D341Med (cell line): ENCODE data around the gene PDIA5.
"Not testable (repeated sequence)": the region's sequence is repeated elsewhere in the genome, so short reads cannot be mapped to it uniquely, and the experiment has no call there.

ENCODE experiments used
- DNase-seq: peaks from one replicate; pipeline ENCODE4 v3.0.0; 2012; ENCODE audit warnings: low spot score

Gene PDIA5

DNA sequence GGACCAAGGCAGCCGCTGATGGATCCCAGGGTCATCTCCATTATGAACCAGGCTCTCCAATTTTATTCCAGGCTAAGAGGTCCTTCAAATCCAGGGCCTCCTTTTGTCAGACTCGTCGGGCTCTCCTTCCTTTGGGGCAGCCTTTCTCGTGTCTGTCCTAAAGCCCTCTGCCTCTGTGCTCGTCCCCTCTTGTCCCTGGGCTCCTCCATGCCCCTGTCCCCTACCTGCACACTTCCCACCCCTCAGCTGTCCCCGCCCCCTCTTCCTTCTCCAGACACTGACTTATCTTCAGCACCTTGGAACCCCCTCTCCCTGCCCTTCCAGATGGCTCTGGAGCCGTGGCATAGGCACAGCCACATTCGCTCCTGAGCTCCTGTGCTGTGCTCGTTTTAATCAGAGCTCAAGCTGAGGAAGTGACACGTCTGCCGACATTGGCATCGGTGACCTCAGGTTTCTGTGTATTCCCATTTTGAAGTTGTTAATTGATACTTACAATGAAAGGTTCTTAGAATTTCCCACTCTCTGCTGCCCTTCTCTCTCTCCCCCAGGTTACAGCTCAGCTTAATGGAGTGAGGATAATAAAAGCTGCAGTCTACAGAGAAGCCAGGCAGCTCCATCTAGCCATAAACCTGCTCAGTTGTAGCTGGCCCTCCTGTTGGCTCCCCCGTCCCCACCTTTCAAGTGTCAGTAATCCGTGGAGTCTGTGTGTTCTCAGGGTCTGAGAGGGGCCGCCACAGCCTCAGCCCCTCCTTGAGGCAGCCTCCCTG lies 83.8 kb downstream of the PDIA5 start:
- peak; percentile 61 for DNase-seq

DNA sequence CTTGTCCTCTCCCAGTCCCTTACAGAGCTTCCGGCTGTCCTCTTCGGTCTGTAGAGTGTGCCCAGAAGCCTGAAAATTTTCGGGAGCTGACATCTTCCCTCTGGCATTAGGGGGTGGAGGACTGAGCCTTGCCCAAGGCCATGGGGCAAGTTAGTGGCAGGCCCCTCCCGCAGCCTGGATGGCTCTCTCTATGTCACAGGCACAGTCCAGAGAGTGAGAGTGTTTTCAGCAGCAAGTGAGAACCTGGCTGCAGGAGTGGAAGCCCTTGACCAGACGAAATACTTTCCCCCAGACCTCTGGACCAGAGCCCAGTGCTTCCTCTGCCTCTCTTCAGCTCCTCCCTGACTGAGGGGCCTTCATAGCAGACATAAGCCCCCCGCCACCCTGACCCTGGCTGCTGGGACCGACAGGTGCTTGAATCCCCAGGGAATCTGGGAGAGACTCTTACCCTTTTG lies 84.5 kb downstream of the PDIA5 start:
- peak; percentile 65 for DNase-seq

DNA sequence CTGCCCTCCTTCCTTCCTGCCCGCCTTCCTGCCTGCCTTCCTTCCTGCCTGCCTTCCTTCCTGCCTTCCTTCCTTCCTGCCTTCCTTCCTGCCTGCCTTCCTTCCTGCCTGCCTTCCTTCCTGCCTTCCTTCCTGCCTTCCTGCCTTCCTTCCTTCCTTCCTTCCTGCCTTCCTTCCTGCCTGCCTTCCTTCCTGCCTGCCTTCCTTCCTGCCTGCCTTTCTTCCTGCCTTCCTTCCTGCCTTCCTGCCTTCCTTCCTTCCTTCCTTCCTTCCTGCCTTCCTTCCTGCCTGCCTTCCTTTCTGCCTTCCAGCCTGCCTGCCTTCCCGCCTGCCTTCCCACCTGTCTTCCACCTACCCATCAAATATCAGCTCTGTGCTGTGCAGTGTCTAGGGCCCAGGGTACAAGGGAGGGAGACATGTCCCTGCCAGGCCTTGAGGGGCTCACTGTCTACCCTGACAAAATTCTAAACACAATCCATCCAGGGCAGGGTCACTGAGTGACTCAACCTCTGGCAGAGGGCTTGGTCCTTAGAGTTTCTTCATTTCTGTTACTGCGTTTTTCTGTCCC lies 85.1 kb downstream of the PDIA5 start:
- DNase-seq = not testable (repeated sequence)

DNA sequence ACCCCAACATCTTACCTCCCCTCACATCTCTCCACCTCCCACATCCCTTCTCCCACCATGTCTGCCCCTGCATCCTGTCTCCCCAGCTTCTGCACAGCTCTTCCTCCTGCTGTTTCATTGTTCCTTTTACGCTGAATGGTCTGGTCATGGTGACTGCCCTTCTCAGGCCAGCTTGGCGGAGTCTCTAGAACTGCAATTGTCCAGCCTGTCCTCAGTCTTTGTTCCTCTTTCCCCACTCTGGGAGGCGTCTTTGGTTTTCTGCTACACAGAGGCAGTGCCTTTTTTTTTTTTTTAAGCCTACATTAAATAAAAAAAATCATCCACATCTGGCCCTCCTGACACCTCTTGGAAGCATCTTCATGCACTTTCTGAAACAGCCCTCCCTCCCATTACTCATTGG lies 85.9 kb downstream of the PDIA5 start:
- no peak for DNase-seq

DNA sequence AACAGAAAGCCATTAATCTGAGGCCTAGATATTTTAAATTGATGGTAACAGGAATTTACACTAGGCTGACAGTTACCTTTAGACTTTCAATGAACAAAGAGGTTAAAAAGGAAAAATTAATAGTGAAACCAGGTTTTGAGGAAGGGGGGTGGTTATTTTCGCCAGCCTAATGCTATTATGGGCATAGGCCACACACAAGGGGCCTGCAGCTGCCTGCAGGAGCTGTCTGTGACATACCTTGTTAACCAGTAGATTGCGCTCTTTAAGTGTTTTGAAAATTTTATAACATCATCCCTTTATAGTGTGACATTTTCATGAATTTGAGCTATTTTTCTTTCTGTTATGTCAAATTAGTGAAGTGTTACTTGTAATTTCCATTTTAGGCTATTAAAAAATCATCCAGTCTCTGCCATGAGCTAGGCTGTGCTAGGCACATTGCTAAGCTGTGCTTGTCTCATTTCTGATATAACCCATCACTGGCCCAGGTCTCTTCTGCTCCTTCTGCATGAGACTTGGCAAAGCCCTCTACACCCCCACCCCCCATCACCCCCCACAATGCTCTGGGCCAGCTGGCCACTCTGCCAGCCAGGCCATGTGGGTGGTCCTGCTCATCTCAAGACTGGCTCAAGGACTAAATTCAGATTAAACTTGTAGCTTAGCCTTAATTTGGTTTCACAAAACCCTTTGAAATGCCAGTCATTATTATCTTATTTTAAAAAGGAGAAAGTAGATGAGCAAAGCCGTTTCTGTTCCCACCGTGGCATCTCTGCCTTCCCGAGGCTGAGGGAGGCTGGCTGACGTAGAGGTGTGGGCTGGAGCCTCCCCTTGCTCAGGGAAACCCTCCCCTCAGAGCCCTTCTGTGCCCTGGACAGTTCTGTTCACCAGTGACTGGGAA lies 86.5 kb downstream of the PDIA5 start:
- DNase-seq = no peak

DNA sequence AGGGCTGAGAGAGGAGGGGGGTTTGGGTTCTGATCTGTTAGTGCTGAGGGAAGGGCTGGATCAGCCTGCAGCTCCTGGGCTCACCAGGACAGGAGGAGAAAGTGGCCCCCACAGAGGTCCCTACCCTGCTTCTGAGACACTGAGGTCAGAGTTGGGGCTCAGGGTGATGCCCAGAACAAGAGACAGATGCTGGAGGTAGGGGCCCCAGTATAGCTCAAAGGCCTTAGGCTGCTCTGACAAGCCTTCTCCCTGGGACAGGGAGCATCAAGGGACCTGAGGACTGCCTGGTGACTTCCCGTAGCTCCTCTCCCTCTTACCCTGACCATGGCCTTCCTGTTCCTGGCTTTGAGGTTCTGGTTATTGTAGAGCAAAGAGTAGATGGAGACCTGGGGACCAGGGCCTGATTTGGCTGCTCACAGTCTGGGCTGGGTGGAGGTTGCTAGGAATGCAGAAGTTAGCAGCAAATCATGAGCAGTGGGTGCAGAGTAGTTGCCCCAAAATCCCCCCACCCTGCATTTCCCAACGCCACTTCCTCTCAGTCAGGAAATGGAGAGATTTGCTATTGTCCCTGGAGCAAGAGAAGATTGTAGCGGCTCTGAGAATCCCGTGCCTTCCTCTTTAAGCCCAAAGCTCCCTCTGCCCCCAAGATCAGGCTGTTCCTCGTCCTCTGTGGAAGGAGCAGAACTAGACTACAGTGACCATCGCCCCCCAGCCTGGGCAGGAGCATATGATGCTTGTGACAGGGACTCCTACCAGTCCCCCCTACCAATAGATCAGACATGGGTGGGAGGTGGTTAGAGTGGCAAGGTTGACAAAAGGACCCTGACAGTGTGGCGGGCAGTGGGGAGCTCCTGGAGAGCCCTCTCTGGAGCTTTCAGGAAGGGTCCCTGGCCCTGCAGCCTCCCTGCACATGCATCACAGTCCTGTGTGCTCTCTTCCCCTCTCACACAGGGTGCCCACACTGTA lies 87.5 kb downstream of the PDIA5 start:
- no peak for DNase-seq

DNA sequence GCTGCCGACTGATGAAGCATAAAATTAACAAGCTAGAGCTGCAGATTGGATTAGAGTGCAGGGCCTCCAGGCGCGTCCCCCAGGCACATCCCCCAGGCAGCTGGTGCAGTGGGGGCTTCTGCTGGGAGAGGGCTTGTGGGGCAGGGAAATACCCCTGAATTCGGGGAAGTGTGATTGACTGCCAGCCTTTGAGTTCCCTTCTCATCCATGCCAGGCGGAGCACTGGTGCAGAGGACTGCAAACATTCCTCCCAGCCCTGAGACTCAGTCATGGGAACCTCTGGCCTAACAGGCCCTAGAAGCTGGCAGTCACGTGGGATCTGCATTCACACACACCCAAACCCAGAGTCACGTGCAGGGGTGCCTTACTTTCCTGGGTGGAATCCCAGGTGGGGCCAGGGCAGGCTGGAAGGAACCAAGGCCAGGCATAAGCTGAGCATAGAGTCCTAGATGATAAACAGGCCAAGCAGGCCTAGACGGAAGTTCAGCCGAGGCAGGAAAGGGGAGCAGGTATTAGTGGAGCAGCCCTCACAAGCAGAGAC lies 88.7 kb downstream of the PDIA5 start:
- DNase-seq = no peak

DNA sequence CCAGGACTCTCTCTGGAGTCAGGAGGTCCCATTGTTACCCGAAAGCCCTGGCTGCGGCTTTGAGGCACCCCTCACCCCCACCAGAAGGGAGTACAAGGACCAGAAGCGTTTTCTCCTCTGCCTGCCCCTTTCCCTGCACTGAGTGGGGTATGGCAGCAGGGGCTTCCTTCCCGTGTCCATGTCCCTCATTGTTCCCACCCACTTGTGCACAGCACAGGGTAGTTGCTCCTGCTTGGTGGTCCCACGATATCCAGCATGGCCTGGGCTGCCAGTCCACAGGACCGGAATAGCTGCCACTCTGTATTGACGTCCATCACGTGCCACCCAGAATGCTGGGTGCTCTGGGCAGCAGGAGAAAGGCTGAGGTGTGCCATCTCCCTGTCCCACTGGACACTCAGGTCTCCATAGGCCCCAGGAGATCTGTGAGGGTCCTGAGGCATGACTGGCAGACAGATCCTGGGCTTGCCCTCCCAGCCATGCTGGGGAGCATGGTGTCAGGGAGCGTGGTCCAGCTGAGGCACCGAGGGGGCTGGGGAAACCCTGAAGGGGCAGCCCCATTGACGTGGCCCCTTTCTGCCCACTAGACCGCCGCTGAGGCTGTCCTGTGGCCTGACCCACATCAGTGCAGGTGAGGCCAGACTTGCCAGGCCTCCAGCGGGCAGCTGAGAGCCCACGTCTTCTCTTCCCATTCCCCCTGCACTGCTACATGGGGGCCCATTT lies 89.6 kb downstream of the PDIA5 start:
- no peak for DNase-seq

DNA sequence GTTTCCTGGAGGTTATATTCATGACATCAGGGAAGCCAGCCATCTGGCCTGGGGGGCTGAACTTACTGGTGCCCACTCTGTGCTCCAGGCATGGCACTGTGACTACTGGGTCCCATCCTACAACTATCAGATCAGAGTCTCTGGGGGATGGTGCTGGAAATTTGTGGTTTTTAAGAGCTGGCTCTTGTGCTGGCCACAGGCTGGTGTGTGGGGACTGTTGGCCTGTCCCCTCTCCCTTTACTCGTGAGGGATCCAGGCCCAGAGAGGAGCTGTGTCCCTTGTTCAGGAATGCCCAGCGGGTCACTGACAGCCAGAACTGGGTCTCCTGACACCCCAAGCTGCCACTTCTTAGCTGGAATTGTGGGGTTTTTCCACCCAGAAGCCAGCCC lies 90.4 kb downstream of the PDIA5 start:
- no peak for DNase-seq

DNA sequence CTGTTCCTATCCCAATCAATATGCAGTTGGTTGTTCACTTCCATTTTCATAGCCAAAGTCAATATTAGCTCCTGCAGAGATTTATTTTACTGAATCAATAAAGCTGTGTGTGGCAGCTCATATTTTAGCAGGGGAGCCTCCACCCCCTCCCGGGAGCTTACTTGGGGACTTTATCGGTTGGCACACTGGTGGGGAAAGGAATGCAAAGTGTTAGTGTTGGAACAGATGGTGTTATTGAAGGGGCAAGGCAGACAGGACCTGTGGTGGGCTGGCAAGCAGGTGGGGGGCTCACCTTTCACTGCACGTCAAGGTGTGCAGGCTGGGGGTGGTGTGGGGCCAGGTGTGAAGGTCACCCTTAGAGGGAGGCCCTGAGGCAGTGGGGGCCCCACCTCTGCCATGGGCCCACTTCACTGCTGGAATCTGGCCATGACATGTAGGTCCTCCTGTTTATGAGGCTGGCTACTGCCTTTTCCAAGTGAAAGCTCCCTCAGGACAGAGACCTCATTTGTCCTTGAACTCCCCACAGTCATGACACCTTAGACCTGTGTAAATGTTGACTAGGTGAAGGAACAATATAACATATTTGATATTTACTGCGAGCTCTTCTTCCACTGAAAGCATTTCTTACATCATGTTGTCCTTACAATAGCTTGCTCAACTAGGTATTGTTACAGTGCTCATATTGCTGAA lies 90.9 kb downstream of the PDIA5 start:
- DNase-seq = no peak

DNA sequence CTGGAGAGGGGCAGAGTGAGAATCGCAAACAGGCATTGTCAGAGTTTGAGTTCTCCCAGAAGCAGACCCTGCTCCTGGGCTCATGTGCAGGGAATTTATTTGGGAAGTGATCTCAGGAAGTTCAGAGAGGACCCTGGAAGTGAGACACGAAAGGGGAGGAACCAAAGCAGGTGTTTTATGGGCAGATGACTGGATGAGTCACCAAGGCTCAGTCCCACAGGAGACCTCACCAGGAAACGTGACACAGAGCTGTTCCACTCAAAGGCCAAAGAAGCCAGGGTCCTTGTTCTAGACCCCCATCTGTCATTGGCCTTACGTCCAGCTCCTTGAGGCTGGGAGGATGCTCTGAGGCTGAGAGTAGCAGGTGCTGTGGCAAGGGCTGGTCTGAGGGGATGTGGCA lies 91.5 kb downstream of the PDIA5 start:
- no peak for DNase-seq

DNA sequence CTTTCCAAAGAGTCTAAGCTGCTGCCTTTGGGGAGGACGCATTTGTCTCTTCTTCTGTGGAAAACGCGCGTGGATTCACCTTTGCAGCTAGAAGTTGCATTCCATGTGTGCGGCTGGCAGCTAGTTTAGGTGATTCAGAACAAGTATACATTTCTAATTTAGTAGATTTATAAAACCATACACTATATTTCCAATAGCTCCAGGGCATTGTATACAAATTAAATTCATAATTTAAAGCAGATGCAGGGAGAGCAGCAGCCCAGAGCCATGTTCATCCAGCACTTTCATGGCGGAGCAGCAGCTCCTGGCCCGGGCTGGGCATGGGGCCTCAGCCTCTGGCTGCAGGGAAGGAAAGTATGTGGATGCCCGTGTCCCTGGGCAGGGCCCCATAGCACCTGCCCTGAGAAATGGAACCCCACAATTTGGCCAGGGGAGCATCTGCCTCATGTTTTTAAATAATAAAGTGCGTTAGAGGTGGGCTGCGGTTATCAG lies 92.1 kb downstream of the PDIA5 start:
- no peak for DNase-seq

DNA sequence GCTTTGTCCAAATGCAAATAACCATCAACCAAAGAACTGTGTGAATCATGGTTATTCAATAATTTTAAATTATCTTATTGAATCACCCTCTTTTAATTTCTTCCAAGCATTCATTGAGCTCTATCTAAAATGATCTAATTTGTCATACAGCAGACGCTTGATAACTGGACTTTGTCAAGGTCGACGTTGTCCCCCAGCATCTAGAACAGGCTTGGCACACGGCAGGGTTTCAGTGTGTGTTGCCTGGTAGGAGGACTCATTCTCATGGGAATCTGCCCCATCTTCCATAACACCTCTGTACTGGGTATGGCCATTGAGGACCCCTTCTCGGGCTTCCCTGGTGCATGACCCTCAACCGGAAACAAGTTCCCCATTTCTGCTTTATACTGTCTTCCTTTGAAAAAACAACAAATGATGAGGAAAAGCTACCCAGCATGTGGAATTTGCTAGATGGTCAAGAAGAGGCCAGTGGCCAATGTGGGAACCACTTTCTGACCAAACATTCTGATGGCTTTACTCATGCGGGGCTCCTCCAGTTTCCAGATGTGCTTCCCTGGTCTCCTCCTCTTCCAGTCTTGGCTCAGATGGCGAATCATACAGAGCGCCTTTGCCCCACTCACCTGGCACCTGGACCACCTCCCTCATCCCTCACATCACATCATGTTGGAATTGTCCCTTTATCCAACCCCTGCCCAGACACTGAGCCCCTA lies 93.3 kb downstream of the PDIA5 start:
- DNase-seq = no peak

DNA sequence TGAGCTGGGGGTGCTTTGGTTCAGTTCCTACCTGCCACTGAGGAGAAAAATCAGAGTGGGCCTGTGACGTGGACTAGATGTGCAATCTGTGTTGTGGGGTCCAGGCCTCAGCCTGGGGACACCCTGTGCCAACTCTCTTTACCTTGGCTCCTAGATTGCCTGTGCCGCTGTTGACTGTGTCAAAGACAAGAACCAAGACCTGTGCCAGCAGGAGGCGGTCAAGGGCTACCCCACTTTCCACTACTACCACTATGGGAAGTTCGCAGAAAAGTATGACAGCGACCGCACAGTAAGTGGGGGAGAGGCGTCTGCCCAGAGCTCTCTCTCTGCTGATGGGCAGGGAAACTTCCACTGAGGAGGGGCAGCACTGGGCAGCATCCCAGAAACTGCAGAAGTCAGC lies 94.3 kb downstream of the PDIA5 start:
- DNase-seq = no peak

DNA sequence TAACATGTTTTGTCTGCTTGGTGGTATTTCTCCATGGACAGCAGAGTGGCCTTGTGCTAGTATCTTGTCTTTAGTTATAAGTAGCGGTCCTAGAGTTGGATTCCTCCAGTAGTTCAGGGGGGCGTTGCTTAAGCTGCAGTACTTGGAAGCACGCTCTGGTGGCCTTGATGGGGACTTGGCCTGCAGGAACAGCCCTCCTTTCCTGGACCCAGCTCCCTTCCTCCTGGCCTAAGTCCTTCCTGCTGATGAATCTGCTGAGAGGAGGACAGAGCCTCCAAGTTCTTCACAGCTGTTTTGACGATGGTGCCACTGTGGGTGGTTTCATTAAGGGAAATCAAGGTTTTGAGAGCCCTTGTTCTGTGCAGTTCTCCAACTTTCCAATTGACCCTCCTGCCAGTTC lies 96.3 kb downstream of the PDIA5 start:
- no peak for DNase-seq

DNA sequence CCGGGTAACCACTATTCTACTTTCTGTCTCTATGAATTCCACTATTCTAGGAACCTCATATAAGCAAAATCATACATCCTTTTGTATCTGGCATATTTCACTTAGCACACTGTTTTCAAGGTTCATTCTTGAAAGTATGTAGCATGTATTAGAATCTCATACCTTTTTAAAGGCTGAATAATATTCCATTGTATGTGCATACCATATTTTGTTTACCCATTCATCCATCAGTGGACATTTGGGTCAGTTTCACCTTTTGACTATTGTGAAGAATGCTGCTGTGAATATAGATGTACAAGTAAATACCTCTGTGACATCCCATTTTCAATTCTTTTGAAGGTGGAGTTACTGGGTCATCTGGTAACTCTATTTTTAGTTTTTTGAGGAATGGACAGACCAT lies 98.3 kb downstream of the PDIA5 start:
- DNase-seq = no peak

DNA sequence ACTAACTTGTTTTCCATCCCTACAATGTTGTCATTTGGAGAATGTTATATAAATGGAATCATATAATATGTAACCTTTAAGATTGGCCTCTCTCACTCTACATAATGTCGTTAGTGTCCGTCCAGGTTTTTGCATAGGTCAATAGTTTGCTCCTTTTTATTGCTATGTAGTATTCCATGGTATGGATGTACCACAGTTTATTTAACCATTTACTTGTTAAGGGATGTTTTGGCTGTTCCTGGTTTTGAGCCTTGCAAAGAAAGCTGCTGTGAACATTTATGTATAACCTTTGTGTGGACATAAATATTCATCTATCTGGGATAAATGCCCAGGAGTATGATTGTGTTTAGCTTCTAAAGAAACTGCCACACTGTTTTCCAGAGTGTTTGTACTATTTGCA lies 100.9 kb downstream of the PDIA5 start:
- no peak for DNase-seq

DNA sequence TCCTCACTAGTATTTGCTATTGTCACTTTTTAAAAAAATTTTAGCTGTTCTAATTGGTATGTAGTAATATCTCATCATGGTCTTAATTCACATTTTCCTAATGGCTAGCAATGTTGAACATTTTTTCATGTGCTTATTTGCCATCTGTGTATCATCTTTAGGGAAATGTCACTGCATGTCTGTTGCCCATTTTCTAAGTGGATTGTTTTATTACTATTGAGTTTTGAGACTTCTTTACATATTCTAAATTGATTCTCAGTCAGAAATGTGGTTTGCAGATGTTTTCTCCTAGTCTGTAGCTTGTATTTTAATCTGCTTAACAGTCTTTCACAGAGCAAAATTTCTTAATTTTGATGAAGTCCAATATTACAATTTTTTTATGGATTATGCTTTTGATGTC lies 101.3 kb downstream of the PDIA5 start:
- no peak for DNase-seq

DNA sequence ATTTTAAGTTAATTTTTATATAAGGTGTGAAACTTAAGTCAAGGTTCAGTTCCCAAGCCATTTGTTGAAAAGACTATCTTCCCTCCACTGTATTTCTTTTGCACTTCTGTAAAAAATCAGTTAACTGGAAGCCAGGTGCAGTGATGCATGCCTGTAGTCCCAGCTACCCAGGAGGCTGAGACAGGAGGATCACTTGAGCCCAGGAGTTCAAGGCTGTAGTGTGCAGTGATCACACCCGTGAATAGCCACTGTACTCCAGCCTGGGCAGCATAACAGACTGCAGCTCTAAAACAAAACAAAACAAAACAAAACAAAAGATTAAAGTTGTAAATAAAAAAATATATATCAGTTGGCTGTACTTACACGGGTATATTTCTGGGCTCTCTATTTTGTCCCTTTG lies 101.8 kb downstream of the PDIA5 start:
- no peak for DNase-seq
